HFFc6 (cell line): ENCODE measurements around the gene MSANTD3. TPM values are rescaled to one million over a fixed set of nuclear protein-coding genes. Genes with fewer than 3 reads are reported as not detected.

Source experiments
- DNase-seq: peaks from one replicate; pipeline ENCODE4 v3.0.0-alpha.2; 2018
- H3K27ac Mint-ChIP-seq: 2 replicates; pipeline ENCODE4 v1.8.0; 2020; ENCODE audit warnings: mild to moderate bottlenecking, mixed read lengths
- H3K27me3 Mint-ChIP-seq: 2 replicates; pipeline ENCODE4 v1.8.0; 2021; ENCODE audit warnings: mild to moderate bottlenecking, moderate library complexity, mixed read lengths; ENCODE audit not compliant: insufficient read depth
- H3K36me3 Mint-ChIP-seq: 2 replicates; pipeline ENCODE4 v1.8.0; 2021; ENCODE audit warnings: low read depth, mixed read lengths
- H3K4me1 Mint-ChIP-seq: 2 replicates; pipeline ENCODE4 v1.8.0; 2020; ENCODE audit warnings: low read depth, mixed read lengths
- H3K4me3 Mint-ChIP-seq: 2 replicates; pipeline ENCODE4 v1.8.0; 2020; ENCODE audit warnings: mild to moderate bottlenecking, moderate library complexity, mixed read lengths
- H3K9me3 Mint-ChIP-seq: 2 replicates; pipeline ENCODE4 v1.8.0; 2020; ENCODE audit warnings: mild to moderate bottlenecking, mixed read lengths
- CTCF ChIP-seq: fragments of 200-600 bp; sonication (generic); IDR thresholded peaks from 2 replicates; pipeline ENCODE4 v1.5.0; 2021; ENCODE audit warnings: antibody characterized with exemption, mild to moderate bottlenecking
- total RNA-seq, 6 experiments: library from RNA; stranded (reverse); fragmentation: NEBNext Ultra II Directional; extraction: Animal tissue kit (Norgen Biotek cat#: 25700); gene quantifications; 2 replicates in 1 of 6; 3 replicates in 5 of 6; pipeline ENCODE4 v1.2.3, GENCODE V29; 2021

MSANTD3 gene
- total RNA-seq, 6 experiments from 2014 or later, result 56.9 to 76.1 (median 71.2) TPM

- Mint-ChIP-seq H3K27me3 (no peaks in the 10 kb centered on the region), H3K36me3 (peaks cover 14% of the 10 kb centered on the region), H3K4me3 (peak overlapping the region; percentile 91), H3K4me1 (peaks cover 54% of the 10 kb centered on the region), H3K27ac (peak overlapping the region; percentile 99), H3K9me3 (no peaks in the 10 kb centered on the region)
- DNase-seq, result no peak
- no peak for TF ChIP-seq CTCF
Observed at GRCh38 chr9:100425758-100426157, 1.2 kb upstream of the MSANTD3 start.

- no peaks in the 10 kb centered on the region for H3K9me3 Mint-ChIP-seq
Observed at GRCh38 chr9:100426189-100426529, 784 bp upstream of the MSANTD3 start.

GRCh38 chr9:100427366-100428263 lies 672 bp downstream of the MSANTD3 start:
- H3K36me3 Mint-ChIP-seq, result peaks cover 25% of the 10 kb centered on the region
- peak; percentile 46 for DNase-seq
- H3K4me3 Mint-ChIP-seq, result peak overlapping the region; percentile 91
- no peaks in the 10 kb centered on the region for H3K9me3 Mint-ChIP-seq
- no peaks in the 10 kb centered on the region for H3K27me3 Mint-ChIP-seq
- H3K4me1 Mint-ChIP-seq, result peaks cover 60% of the 10 kb centered on the region
- H3K27ac Mint-ChIP-seq, result peak overlapping the region; percentile 96
- TF ChIP-seq CTCF, result no peak

More at GRCh38 chr9:100426189-100426529, 784 bp upstream of the MSANTD3 start:
- no peaks in the 10 kb centered on the region for H3K27me3 Mint-ChIP-seq
- H3K4me1 Mint-ChIP-seq, result peaks cover 56% of the 10 kb centered on the region
- H3K36me3 Mint-ChIP-seq, result peaks cover 16% of the 10 kb centered on the region
- DNase-seq, result no peak
- H3K4me3 Mint-ChIP-seq, result peak overlapping the region; percentile 91
- H3K27ac Mint-ChIP-seq, result peak overlapping the region; percentile 99
- TF ChIP-seq CTCF, result no peak

- no peak for TF ChIP-seq CTCF
- Mint-ChIP-seq H3K4me3 (peak overlapping the region; percentile 91), H3K9me3 (no peaks in the 10 kb centered on the region), H3K4me1 (peaks cover 69% of the 10 kb centered on the region), H3K27ac (peak overlapping the region; percentile 96), H3K36me3 (peaks cover 25% of the 10 kb centered on the region), H3K27me3 (no peaks in the 10 kb centered on the region)
- DNase-seq, result peak; percentile 99
Observed at GRCh38 chr9:100428871-100429654, 2.1 kb downstream of the MSANTD3 start.

- TF ChIP-seq CTCF, result no peak
- DNase-seq, result no peak
- peaks cover 81% of the 10 kb centered on the region for H3K4me1 Mint-ChIP-seq
- H3K27me3 Mint-ChIP-seq, result no peaks in the 10 kb centered on the region
- no peaks in the 10 kb centered on the region for H3K9me3 Mint-ChIP-seq
- peak overlapping the region; percentile 96 for H3K27ac Mint-ChIP-seq
- peaks cover 35% of the 10 kb centered on the region for H3K36me3 Mint-ChIP-seq
- peak overlapping the region; percentile 91 for H3K4me3 Mint-ChIP-seq
Observed at GRCh38 chr9:100430286-100430940, 3.5 kb downstream of the MSANTD3 start.
